Measurements from ENCODE around the gene EAF2.
A peak's percentile ranks its signal among the peaks of the same experiment; 100 is the strongest.

EAF2 gene

GRCh38 chr3:121834671-121835464, at the start of gene EAF2, which contains the start of gene IQCB1:
Gene EAF2 (plus strand): TSS chr3:121835209. CDS start chr3:121835286, 77 bp downstream.
Gene IQCB1 (minus strand): TSS chr3:121835060. CDS start chr3:121828960, 6,100 bp downstream.
- TF ChIP-seq CTCF (IDR thresholded peaks at IDR 0.05; ENCODE audit: borderline replicate concordance, insufficient read depth, low read depth, low read length), result no peak
- peak within 1 kb of the TSS; percentile 73 for H3K4me3 ChIP-seq (ENCODE audit: low read depth, low read length)

GRCh38 chr3:121786485-121786884, 48.5 kb upstream of the EAF2 start:
- H3K4me3 ChIP-seq (ENCODE audit: low read depth, low read length), result no peak overlapping the region
- TF ChIP-seq CTCF (IDR thresholded peaks at IDR 0.05; ENCODE audit: borderline replicate concordance, insufficient read depth, low read depth, low read length), result no peak

DNA sequence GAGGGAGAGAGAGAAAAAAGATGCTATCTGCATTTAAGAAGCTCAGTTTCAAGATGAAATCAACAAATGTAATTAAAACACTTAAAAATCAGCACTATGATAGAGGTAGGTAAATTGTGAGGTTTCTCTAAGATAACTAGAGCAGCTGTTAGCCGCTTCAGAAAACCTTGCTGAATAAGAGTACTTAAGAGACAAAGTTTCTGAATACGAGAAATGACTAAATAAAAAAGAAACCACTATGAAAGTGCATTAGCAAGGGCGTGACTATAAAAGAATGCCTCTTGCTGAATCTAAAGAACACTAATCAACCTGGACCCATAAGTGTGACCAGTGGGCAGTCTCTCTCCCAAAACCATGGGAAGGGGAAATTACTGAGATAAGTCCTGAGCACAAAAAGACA, 41.9 kb upstream of the EAF2 start:
- H3K4me3 ChIP-seq (ENCODE audit: low read depth, low read length), result no peak overlapping the region
- no peak for TF ChIP-seq CTCF (IDR thresholded peaks at IDR 0.05; ENCODE audit: borderline replicate concordance, insufficient read depth, low read depth, low read length)

GRCh38 chr3:121794264-121794983, 40.6 kb upstream of the EAF2 start:
- H3K4me3 ChIP-seq (ENCODE audit: low read depth, low read length), result no peak overlapping the region
- TF ChIP-seq CTCF (IDR thresholded peaks at IDR 0.05; ENCODE audit: borderline replicate concordance, insufficient read depth, low read depth, low read length), result no peak

DNA sequence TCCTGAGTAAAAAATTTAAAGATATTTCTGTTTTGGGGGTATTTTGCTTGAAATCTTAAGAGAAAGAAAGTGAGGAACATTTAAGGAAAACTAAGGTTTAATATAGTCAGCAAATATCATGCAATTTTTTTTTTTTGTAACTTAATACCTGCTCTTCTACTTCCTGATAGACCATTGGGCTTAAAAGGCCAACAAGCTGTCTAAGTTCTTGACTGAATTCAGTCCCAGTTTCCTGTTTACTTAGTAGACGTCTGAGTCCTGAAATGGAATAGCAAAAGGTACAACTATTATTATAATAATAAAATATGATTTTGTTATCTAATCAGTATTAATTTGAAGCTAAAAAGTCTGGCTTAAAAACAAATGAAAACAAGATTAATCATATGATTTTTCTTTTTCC, 38.0 kb upstream of the EAF2 start:
- no peak for TF ChIP-seq CTCF (IDR thresholded peaks at IDR 0.05; ENCODE audit: borderline replicate concordance, insufficient read depth, low read depth, low read length)
- no peak overlapping the region for H3K4me3 ChIP-seq (ENCODE audit: low read depth, low read length)

DNA sequence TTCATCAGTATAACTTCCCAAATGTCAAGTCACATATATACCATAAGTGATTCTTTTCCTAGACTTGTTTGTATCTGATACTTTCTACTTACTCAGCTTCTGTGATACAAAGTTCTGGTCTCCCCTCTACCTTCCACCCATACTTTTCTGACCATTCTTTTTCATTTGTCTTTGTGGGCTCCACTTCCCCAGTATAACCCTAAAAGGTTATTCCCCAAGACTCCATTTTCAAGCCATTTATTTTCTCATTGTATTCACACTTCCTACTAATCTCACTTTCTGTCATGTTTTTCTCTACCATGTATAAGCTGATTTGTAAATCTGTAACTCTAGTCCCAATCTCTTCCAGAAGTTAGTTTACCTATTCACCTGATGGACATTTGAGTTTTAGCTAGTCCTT, 34.1 kb upstream of the EAF2 start:
- no peak overlapping the region for H3K4me3 ChIP-seq (ENCODE audit: low read depth, low read length)
- TF ChIP-seq CTCF (IDR thresholded peaks at IDR 0.05; ENCODE audit: borderline replicate concordance, insufficient read depth, low read depth, low read length), result no peak

Measured in GM12875 (cell line).